Erythroblast (primary cell): Measurements from ENCODE around the gene PGC.

Experiments used
- GATA1 ChIP-seq: IDR thresholded peaks from 2 replicates; pipeline ENCODE4 v1.6.1; 2011; ENCODE audit warnings: low read depth, mild to moderate bottlenecking, control low read depth, low read length, moderate library complexity
- POLR2A ChIP-seq: IDR thresholded peaks from 2 replicates; pipeline ENCODE4 v1.6.1; 2011; ENCODE audit warnings: mild to moderate bottlenecking, low read length

DNA sequence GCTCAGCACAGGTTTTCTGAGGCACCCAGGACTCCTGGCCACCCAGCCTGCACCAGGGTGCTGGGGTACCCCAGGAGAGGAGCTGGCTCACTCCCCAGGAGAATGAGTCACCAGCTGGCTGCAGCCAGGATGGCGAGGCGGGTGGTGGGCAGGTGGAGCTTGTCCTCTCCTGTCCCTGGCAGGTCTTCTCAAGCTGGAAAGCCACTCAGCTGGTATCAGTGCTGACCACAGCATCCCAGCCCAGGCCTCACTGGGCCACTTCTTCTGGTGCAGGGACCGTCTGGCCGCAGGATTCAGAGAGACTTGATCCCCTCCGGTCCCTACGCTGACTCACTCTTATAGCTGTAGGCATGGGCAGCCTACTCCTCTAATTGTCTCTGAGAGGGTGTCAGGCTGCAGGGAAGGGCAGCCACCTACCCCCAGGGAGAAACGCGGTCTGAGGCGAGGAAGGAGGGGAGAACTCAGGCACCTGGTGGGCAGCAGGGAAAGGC is 34.0 kb downstream of the PGC start:
- TF ChIP-seq POLR2A (no peak), GATA1 (no peak)
